GM21367 (cell line): ENCODE measurements around the gene PIEZO2.
"Not testable (repeated sequence)": the region's sequence is repeated elsewhere in the genome, so short reads cannot be mapped to it uniquely, and the experiment has no call there.

Source experiments
- ATAC-seq: cut with Tn5 transposase; IDR thresholded peaks from one replicate; pipeline ENCODE4 v1.9.1; 2021; ENCODE audit not compliant: unreplicated experiment

The PIEZO2 gene

DNA sequence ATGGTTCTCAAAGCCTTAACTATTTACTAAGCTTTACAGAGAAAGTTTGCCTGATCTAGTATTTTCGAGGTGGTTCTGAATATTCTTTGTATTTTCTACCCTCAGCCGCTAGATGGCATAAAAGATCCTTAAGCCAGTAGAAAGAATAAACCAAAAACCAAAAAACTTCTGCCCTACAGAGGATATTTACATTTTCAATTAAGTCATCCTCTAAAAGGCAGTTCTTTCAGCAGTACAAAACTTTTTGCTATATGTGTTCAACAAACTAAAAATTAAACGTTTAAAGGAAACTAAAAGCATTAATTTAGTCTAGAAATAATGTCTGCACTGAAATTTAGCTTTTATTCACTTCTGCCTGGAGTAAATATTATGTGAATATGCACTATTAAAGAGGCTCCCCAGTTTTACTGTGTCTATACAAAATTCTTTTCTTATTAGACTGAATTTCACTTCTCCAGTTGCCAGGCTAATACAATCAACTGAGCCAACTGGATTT lies 297.5 kb downstream of the PIEZO2 start:
- no peak for ATAC-seq

DNA sequence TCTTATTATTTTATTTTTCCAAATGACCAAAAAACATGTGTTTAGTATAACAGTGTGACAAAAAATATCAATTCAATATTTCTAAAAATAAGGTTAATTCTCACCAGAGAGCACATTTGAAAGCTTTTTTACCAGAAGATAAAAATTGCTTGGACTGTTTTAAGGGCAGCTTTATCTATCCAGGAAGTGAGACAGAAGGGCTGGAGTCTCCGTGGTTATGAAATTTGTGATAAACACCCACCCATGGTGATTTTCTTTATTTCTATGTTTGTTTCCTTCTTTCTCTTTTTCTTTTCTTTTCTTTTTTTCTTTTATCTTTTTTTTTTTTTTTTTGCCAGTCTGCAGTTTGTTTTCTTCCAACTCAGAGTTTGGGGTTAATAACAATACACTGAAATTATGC lies 298.5 kb downstream of the PIEZO2 start:
- no peak for ATAC-seq

DNA sequence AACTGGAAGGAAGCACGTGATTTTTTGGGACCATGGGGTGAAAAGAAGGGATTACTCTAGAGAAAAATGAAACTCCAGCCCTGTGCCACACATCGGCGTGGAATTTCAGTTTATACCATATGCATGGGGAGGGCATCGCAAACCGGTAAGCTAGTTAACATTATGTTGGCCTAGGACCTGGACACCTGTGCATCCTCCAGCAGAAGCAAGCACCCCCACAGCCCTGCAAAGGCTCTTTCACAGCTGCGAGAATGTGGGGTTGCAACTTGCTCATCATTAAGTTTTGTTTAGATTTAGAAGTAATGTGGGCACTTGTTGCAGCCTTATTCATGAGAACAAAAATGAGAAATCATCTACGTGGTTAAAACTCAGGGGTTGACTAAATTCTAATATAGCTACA lies 299.2 kb downstream of the PIEZO2 start:
- ATAC-seq = no peak

DNA sequence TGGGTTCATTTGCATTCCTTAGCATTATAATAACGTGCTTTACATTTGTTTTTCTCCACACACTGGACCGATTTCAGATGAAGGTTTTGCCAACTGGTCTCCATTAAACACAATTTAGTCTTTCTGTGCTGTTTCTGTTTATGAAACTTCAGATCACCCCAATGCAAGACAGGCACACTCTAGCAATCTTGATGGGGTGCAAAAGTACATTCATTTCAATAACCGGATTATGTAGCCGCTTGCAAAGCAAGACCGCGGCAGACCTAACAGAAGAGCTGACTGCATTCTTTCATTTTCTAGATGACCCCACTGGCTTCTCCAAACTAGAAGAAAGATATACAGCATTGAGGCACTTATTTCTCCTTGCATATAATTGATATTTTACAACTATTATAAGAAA lies 301.5 kb downstream of the PIEZO2 start:
- no peak for ATAC-seq

DNA sequence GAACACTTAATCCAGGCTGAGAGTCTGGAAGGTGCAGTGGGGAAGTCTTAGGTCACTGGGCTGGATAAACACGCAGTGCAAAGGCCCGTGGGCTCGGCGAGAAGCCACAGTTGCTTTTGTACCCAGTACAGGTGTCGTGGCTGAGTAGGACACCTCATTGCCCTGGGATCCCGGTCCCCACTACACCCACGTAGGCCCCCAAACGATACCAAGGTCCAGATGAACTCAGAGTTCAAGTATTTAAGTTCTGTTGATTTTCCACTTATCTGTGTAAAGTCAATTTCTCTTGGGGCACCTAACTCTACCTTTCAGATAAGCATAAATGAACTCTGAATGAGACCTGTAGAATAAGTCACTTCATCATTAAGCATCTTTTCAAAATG lies 302.0 kb downstream of the PIEZO2 start:
- no peak for ATAC-seq

DNA sequence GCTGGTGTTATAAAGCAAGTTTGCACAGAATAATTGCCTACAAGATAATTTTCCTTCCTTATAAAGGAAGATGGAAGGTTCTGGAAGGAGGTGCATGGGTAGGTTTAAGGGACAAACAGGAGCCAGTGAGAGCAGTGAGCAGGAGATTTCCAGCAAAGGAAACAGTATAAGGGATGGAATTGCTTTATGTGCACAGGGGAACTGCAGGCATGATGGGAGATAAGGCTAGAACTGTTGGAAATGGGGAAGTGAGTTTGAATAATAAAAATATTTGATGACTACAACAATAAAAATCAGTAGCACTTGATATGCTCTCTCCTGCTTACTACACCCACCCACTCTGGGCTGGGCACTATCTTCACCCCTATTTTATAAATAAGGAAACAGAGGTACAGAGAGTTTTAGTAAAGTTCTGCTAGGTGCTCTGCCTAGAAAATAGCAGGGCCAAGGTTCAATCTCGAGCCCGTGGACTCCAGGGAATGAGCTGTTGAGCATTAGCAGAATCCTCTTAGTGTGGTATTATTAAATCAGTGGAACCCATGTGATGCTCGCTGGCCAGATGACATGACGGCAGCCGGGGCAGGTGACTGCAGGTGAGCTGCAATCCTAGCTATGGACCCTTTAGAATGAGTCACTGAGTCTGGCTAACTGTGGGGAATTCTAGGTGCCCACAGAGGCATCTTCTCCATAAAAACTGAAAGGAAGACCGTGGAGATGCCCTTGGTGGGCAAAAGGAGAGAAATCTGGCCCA lies 302.5 kb downstream of the PIEZO2 start:
- no peak for ATAC-seq

DNA sequence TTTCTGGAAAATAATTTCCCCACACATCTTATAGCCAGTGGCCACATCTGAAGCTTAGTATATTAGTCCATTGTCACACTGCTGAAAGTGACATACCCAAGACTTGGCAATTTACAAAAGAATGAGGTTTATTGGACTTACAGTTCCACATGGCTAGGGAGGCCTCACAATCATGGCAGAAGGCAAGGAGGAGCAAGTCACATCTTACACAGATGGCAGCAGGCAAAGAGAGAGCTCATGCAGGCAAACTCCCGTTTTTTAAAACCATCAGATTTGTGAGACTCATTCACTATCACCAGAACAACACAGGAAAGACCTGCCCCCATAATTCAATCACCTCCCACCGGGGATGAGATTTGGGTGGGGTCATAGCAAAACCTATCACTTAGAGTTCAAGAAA lies 303.3 kb downstream of the PIEZO2 start:
- not testable (repeated sequence) for ATAC-seq

DNA sequence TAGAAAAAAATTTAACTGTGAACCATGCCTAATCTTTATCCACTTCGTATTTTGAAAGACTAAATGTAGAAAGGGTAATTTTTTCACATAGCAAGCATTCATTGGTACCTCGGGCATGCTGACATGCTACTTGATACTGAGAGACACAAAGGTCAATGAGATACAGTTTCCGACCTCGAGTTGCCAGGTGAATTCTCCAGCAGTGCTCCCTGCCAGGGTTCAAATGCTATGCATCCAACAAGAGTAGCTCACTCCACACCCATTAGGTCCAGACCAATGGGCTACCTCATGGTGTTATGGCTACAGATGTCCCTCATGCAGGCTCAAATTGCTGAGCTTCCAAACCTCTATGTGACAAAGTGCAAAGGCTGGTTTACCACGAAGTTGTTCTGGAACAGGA lies 305.8 kb downstream of the PIEZO2 start:
- no peak for ATAC-seq

DNA sequence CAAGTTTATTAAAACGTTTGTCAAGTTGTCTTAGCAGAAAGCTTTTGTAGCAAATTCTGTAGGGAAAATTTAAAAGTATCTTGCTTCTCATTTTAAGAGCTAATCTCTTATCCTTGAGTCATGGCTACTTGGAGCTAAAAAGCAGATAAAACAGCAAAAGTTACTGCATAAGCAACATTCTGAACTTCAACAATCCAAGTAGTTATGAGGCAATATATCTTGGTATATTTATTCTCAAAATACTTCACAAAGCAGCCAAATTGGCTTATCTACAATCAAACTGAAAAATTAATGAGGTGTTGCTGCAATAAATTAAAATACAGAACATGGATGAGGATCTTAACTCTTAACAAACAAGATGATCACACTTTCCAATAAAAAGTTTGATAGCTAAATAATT lies 306.5 kb downstream of the PIEZO2 start:
- ATAC-seq = no peak

DNA sequence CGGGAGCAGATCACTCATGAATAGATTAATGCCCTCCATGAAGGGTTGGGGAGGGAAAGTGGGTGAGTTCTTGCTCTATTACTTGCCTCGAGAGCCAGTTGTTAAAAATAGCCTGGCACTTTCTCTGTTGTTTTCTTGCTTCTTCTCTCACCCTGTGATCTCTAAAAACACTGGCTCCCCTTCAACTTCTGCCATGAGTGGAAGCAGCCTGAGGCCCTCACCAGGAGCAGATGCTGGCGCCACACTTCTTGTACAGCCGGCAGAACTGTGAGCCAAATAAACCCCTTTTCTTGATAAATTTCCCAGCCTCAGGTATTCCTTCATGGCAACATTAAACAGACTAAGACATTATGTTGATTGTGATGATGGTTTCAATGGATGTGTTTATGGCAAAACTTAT lies 307.0 kb downstream of the PIEZO2 start:
- no peak for ATAC-seq

DNA sequence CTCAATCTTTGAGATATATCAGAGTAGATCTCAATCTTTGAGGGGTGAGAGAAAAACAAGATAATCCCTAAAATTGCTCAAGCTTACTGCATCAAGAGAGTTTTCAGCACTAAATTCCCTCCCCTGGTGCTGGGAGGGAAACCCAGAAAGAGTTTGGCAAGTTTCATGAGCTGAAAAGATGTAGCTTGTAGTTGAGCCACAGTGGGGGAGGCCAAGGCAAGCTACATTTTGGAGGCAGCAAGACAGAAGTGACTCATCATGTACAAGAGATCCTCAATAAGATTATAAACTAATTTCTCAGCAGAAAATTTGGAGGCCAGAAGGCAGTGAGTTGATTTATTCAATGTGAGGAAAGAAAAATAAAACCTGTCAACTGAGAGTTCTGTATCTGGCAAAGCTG lies 308.2 kb downstream of the PIEZO2 start:
- ATAC-seq = no peak

DNA sequence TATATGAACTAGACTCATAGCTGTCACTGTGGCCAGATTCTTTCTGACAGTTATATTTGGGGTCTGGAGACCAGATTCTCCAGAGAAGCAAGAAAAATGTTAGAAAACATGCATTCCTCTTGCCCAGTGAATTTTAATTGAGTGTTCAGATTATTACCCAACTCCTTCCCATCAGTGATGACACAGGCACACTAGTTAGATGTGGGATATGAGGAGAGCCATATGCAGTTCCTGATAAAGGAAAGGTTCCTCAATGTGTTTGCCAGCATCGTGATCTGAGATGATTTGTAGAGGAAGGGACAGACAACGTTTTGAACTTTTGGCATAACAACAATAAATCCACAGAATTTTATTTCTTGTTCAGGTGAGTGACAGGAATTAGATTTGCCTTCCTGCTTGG lies 308.6 kb downstream of the PIEZO2 start:
- ATAC-seq = no peak

DNA sequence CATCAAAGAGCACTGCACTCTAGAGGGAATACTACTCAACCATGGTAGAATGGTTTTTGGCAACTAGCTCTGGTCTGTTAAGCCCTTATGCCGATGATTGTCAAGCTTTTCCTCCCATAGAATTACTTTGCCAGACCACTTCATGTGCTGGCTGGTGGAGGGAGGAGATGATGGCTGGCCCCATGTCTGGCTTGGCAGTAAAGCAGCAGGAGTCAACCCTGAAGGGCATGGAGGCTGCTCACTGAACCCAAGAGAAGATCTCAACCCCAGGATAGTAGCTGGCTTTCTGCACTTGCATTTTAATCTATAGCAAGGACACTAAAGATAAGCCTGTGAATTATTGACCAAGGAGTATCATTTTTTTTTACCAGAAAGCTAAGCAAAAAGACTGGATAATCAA lies 309.9 kb downstream of the PIEZO2 start:
- no peak for ATAC-seq

DNA sequence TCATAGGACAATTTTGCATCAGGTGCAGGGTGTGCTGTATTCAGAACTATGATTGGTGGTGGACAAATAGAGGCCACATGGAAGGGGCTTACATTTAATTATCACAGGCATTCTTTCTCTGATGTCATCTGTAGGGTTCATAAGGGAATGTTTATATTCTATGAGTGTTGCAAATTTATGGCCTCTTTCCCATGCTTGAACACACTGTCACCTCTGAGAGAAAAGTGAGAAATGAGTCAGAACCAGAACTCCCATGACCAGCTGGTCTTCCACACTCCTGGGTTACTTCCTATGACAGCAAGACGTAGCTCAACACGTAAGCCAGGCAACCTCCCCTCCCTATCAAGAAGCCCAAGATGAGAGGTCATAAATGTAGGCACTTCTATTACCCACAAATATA lies 310.8 kb downstream of the PIEZO2 start:
- no peak for ATAC-seq

DNA sequence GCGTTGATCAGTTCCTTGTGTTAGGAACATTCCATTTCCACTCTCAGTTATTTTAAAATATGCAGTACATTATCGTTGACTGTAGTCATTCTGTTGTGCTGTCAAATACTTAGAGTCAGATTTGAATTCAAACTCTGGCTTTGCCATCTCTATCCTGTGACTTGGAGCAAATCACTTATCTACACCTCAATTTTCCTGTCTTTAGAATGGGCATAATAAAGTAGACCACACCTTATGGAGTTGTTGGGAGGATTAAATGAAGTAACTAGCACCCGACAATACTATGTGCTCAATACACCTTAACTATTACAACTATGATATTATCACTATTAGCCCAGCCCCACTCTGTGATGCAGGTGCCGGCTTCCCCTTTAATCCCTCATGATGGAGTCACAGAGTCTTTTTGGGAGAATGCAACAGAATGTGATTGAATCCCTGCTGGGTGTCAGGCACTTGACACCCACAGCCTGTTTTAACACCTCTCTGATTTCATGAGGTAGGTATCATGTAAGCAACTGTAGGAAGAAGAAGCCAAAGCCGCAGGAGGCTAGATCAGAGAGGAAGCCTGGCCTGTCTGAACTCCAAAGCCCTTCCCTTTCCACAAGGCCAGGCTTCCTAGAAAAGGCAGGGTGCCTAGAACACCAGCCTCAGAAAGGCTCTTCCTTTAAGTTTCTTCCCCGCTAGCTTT lies 315.1 kb downstream of the PIEZO2 start:
- ATAC-seq = no peak

DNA sequence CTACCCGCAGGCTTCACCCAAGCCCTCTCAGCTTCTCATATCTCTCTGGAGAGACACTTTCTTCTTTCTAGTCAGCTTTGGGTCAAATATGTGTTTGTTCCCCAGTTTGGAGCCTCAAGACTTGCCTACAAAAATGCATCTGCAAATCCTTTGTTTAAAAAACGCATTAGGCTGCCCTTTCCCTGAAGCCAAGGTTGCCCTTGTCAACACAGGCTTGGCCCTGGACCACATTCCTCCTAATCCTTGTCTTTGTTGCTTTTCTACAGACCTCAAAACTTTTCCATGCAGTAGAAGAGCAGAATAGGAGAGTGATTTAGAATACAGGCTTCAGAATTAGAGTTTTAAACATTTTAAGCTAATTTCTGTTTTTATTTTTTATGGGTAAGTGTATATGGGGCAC lies 315.7 kb downstream of the PIEZO2 start:
- ATAC-seq = no peak

DNA sequence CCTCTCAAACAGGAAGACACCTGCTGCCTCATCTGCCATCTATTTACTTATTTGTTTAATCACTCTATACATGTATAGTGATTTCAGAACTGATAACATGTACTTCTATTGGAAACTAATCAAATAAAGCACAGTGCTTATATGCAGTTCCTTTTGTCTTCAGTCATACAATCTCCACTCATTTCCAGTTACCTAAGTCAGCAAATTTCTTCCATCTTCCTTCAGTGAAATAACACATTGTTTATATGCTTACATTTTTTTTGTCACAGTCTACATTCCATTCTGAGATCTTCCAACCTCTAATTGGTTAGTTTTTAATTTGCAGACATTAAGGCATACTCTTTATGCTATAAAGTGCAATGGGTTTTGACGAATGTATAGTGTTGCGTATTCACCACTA lies 323.0 kb downstream of the PIEZO2 start:
- no peak for ATAC-seq

DNA sequence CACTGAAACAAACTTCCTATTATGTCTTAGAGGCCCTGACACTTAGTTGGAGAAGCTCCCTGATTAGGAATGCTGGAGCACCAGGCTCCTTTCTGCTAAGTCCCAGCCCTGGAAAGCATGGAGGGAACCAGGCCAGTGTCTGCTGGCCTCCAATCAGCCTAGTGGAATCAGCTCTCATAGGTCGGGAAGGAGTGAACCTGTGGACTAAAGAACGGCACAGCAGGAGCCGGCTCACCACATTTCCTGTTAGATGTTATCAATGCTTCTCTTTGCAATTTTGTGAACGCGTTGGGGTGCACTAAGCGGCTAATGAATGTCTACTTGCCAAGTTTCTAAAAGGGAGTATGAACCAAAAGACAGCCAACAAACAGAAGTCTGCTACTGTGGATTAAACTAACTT lies 326.9 kb downstream of the PIEZO2 start:
- no peak for ATAC-seq

DNA sequence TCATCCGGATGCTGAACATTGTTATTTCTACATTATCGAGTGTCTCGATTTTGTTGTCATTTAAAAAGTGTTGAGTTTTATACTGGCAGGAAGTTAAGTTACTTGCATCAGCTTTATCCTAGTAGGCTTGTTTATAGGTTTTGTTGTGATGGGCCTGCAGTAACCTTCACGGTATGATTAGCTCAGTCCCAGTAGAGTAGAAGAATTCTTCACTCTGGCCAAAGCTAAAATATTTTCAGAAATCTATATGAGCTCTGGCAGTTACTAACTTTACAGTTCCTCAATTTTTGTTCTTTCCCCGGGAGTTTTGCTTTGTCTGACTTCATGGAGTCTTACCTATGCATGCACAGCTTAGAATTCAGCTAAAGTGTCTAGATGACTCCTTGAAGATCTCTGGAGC lies 328.7 kb downstream of the PIEZO2 start:
- ATAC-seq = no peak

DNA sequence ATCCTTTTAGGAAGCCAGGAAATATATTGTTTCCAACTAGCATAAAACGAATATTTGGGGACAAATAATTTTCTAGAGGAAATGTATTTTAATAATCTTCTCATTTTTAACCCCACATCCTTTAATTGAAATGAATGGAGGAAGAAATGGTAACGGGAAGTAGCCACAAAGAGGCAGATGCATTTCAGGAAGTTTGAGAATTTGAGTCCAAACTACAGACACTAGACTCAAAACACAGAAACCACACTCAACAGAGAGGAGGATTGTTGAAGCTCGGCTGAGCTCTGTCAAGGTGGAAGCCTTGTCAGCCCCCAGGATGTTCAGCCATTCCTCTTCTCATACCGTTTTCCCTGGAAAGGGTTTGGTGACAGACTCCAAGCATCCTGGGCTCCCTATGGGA lies 335.0 kb downstream of the PIEZO2 start:
- ATAC-seq = no peak

DNA sequence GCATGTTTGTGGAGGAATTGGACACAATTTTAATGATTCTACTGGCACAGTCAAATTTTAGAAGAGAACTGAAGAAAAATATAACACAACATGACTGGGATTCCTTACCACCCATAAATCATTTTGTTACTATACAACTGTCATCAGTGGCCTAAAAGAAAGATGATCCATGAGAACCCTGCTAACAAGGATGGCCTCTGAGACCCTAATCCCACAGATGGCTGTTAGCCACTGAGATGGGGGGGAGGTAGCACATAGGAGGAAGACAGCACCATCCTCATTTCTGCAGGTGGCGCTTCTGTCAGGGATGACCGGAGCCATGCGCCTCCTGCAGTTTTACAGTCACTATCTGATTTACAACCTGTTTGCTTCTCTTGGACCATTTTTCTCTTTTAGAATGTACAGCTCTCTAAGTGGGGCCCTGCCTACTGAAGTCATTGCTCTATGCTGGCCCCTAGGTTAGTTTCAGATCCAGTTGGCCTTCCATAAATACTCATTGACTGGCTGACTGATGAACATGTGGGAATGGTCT lies 343.7 kb downstream of the PIEZO2 start:
- ATAC-seq = no peak

DNA sequence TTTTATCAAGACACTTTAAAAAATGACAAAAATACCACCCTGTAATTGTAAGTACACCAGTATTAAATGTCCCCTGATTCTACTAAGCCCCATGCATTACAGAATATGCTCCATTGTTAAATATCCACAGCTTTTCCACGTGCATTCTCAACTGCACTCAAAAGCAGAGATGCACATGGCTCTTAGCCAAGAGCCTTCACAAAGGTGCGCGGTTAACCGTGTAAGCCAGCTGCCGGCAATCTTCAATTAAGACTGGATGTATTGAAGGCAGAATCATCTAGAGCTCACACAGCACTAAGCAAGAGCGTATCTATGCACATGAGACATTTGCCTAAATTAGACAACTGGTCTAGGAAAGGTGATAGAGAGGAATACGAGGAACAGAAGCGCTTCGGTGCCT lies 345.2 kb downstream of the PIEZO2 start:
- ATAC-seq = no peak
